Vagina (tissue), 2 donors: ENCODE data around the gene PIWIL4.

Experiments
- CTCF ChIP-seq, 3 experiments: fragments of 450-650 bp in 2 of 3; fragments of 200-600 bp in 1 of 3; sonication (generic) in 1 of 3; IDR thresholded peaks; one replicate each; pipeline ENCODE4 v1.5.1; 2017 to 2019; ENCODE audit warnings: antibody characterized with exemption in 3 of 3, mild to moderate bottlenecking in 2 of 3, moderate library complexity in 2 of 3
- POLR2A ChIP-seq, 2 donors: fragments of 450-650 bp; IDR thresholded peaks; one replicate each; pipeline ENCODE4 v1.6.1; 2017; ENCODE audit warnings: antibody characterized with exemption in 2 of 2, mild to moderate bottlenecking in 2 of 2, moderate library complexity in 2 of 2

- TF ChIP-seq CTCF (IDR thresholded peaks at IDR 0.05), result no peak
- no peak for TF ChIP-seq POLR2A (IDR thresholded peaks at IDR 0.05)
Observed at GRCh38 chr11:94603587-94603986, 36.4 kb downstream of the PIWIL4 start.
